Frontal cortex (tissue), 4 donors: ENCODE measurements around the gene COPE. TPM values are rescaled to one million over a fixed set of nuclear protein-coding genes. Genes with fewer than 3 reads are reported as not detected.
"Not testable (repeated sequence)": the region's sequence is repeated elsewhere in the genome, so short reads cannot be mapped to it uniquely, and the experiment has no call there.

Source experiments
- DNase-seq, 2 donors: peaks; one replicate each; pipeline ENCODE4 v3.0.0; 2012; ENCODE audit warnings: low spot score in 2 of 2
- FAIRE-seq: peaks from 2 replicates; lab custom pipeline; 2012; peaks lifted over from hg19 to GRCh38; lab: Jason Lieb, UNC
- total RNA-seq: library from RNA; depleted of rRNA; stranded (reverse); fragments of >200 nt; gene quantifications from one replicate; pipeline ENCODE4 v1.2.3, GENCODE V29; 2014
- donor health status: control.
- donor health status: control.
- donor health status: control.

COPE gene
- total RNA-seq, result 92.5 TPM

DNA sequence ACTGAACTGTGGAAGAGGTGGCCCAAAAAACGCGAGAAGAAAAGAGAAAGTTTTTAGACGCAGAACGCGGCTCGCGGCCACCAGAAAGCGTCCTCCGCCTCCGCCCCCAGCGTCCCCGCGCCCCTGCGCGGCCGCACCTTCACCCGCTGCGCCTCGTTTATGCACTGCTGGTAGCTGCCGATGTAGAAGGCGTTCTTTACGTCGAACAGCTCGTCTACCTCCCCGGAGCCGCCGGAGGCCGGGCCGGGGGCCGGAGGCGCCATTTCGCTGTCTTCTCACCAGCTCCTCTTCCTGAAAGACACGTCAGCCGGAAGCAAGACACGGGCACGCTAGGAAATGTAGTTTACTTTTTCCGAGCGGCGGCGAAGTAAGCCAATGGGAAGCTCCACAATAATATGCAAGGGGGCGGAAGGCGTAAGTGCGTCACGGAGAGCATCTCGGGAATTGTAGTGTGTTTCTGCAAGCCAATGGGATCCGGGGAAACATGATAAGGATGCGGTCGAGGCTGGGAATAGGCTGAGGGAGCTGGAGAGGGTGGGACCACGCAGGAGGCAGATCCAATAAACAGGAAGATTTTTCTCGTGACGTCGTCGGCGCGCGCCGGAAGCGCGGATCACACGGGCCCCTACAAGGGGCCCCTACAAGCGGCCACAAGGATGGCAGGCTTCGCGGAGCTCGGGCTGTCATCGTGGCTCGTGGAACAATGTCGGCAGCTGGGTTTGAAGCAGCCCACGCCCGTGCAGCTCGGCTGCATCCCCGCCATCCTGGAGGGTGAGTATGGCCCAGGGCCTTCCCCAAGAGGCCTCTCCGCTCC is at the start of gene COPE, which contains the start of gene DDX49:
COPE (minus strand) TSS at position 302 of the 814 bp plus-strand sequence; CDS start at position 263, 39 bp downstream.
DDX49 (plus strand) TSS at position 630 of the 814 bp plus-strand sequence; CDS start at position 657, 27 bp downstream.
- FAIRE-seq (peak; percentile 99), DNase-seq (peak; percentile 99 to 100)

DNA sequence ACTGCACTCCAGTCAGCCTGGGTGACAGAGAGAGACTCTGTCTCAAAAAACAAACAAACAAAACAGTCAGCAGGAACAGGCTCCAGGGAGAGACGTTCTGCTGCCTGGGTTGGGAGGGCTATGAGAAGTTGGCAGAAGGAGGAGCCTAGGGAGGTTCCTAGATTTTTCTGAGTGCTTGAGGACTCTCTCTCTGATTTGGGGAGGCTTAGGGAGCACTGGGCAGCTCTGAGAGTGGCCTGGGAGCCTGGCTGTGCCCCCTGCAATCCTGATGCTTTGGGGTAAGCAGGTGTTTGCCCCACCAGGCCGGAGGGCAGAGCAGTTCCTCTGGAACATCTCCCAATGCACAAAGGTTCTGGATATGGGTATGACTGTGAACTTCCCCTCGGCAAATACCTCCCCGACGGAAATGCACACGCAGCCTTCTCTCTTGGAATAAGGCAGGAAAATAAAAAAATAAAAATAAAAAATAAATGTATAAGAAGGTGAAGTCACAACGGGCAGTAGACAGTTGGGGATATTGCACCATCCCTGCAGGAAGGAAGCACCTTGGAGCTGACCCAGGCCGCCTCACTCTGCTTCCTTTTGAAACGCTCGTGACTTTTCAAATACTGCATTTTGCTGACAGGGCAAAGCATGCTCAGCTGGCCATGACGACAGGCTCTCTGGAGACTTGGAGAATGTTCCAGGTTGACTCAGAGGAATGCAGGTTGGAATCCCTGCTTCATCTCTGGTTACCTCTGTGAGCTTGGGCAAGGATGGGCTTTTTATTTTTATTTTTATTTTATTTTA is 48.4 kb upstream of the COPE start:
- FAIRE-seq, result no peak
- no peak for DNase-seq

GRCh38 chr19:18966307-18966706 is 47.1 kb upstream of the COPE start:
- DNase-seq (no peak), FAIRE-seq (no peak)

- DNase-seq (no peak), FAIRE-seq (no peak)
These were observed 44.9 kb upstream of the COPE start for GRCh38 chr19:18964121-18964520.

- FAIRE-seq, result no peak
- DNase-seq, result no peak
These were observed 42.8 kb upstream of the COPE start for GRCh38 chr19:18961767-18962620.

DNA sequence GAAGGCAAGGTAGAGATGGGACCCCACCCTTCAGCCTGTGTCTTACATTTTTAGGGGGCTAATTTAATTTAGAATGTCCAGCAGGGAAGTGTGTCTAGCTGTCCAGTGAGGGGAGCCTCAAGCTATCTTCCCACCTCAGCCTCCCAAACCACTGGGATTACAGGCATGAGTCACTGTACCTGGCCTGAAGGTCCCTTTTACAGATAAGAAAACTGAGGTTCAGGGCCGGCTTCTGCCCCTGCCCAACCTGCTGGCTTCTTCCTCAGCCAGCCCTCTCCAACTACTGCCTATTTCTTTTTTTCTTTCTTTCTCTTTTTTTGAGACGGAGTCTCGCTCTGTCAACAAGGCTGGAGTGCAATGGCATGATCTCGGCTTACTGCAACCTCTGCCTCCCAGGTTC is 41.2 kb upstream of the COPE start:
- FAIRE-seq (no peak), DNase-seq (no peak)

DNA sequence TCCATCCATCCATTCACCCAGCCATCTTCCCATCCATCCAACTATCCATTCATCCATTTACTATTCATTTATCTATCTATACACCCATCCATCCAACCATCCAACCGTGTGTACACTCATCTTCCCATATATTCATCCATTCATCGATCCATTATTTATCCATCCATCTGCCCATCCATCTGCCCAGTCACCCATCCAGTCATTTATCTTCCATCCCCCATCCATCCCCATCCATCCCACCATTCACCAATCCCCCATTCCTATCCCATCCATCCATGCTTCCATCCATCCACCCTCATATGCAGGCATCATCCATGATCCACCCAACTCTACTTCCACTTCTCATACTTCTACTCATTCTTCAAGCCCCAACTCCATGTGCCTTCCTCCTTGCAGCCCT is 35.9 kb upstream of the COPE start:
- FAIRE-seq (no peak), DNase-seq (no peak)

- FAIRE-seq, result no peak
- DNase-seq, result no peak
These were observed 34.9 kb upstream of the COPE start for GRCh38 chr19:18954094-18954493.

DNA sequence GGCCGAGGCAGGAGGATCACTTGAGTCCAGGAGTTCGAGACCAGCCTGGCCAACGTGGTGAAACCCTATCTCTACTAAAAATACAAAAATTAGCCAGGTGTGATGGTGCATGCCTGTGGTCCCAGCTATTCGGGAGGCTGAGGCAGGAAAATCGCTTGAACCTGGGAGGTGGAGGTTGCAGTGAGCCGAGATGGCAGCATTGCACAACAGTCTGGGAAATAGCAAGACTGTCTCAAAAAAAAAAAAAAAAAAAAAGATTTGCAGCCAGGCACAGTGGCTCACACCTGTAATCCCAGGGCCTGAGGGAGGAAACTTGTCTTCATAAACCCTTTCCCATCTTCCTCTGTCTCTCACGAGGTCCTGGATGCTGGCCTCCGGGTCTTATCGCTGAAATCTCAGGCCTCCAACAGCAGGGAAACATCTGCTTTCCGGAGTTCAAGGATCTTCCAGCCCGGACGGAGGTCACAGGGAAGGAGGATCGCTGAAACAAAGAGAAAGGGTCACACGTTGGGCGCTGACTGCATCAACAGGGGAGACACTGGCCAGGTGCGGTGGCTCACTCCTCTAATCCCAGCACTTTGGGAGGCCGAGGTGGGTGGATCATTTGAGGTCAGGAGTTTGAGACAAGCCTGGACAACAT is 33.3 kb upstream of the COPE start:
- FAIRE-seq, DNase-seq: not testable (repeated sequence)

- DNase-seq (no peak), FAIRE-seq (no peak)
These were observed 32.6 kb upstream of the COPE start for GRCh38 chr19:18951721-18952281.

DNA sequence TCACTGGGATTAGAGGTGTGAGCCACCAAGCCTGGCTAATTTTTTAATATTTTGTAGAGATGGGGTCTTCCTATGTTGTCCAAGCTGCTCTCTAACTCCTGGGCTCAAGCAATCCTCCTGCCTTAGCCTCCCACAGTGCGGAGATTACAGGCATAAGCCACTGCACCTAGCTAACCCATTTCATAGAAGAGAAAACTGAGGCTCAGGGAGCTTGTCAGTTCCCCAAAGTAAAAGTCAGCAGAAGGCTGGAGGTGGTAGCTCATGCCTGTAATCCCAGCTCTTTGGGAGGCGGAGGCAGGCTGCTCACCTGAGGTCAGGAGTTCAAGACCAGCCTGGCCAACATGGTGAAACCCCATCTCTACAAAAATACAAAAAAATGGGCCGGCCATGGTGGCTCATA is 30.7 kb upstream of the COPE start:
- FAIRE-seq, result no peak
- no peak for DNase-seq

- no peak for FAIRE-seq
- DNase-seq, result no peak
These were observed 29.8 kb upstream of the COPE start for GRCh38 chr19:18948976-18949356.

DNA sequence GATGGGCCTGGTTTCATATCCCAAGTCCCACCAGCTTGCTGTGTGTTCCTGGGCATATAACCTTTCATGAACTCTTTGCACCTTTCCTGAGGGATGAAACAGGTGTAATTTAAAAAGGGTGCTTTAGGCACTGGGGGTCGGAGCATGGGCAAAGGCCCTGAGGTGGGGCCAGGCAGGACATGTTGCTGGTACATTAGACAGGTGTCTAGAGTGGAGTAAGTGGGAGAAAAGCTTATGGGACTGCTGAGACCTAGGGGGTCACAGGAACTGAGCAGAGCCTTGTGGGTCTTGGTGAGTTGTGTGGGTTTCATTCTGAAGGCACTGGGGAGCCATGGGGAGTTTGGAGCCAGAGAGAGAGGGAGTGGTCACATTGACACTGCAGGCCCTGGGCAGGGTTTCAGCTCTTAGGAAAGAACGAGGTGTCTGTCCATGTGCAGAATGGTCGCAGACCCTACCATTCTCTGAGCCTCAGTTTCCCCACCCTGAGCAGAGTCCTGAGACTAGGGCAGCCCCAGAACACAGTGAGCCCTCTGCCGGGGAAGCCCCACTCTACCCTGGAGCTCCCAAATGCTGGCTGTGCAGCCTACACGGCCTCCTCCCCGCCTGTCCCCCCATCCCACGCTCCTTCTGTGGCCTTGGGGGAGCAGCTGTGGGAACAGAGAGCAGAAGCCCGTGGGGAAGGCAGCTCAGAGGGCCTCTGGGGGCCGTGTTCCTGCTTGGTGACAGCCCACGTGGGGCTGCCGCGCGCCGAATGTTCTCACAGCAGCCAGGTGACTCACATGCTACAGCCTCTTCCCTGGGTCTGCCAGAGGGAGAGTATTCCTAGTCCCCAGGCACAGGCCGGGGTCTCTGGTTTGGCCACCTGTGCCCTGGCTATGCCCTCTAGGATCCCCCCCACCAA is 29.1 kb upstream of the COPE start:
- no peak for FAIRE-seq

GRCh38 chr19:18946918-18947317 is 27.7 kb upstream of the COPE start:
- no peak for FAIRE-seq

More for the DNA sequence above, 29.1 kb upstream of the COPE start:
- no peak for DNase-seq

GRCh38 chr19:18946335-18946734 is 27.1 kb upstream of the COPE start:
- DNase-seq (no peak), FAIRE-seq (no peak)

More at GRCh38 chr19:18946918-18947317, 27.7 kb upstream of the COPE start:
- DNase-seq, result no peak

GRCh38 chr19:18945297-18945696 is 26.1 kb upstream of the COPE start:
- FAIRE-seq (no peak), DNase-seq (no peak)

- FAIRE-seq, result no peak
These were observed 24.3 kb upstream of the COPE start for GRCh38 chr19:18943465-18943864.

GRCh38 chr19:18942692-18943091 is 23.5 kb upstream of the COPE start:
- FAIRE-seq (no peak), DNase-seq (no peak)

More at GRCh38 chr19:18943465-18943864, 24.3 kb upstream of the COPE start:
- DNase-seq, result no peak
